Measurements from ENCODE around the gene DENND10. TPM values are rescaled to one million over a fixed set of nuclear protein-coding genes. Genes with fewer than 3 reads are reported as not detected.

Gene DENND10
- total RNA-seq (10 to 100 TPM; 19.3 to 27.9 (median 24.9) TPM), polyA plus RNA-seq (14.1 TPM)
- long read RNA-seq, donor 1, transcript FAM45A-201 (9 exons, 1,648 nt): major isoform, 17 of 47 reads
- long read RNA-seq, donor 1, partial matches to known transcripts: 4 of 47 reads
- long read RNA-seq, donor 1, other reads (novel, unspliced or antisense): 24 of 47 reads
- long read RNA-seq, donor 2, partial matches to known transcripts: 0 of 15 reads
- long read RNA-seq, donor 2, other reads (novel, unspliced or antisense): 9 of 15 reads
- long read RNA-seq, donor 3, transcript FAM45A-201 (9 exons, 1,648 nt): major isoform, 20 of 47 reads
- long read RNA-seq, donor 3, partial matches to known transcripts: 1 of 47 reads
- long read RNA-seq, donor 3, other reads (novel, unspliced or antisense): 26 of 47 reads
- long read RNA-seq, donor 4, transcript FAM45A-201 (9 exons, 1,648 nt): major isoform, 11 of 27 reads
- long read RNA-seq, donor 4, partial matches to known transcripts: 1 of 27 reads
- long read RNA-seq, donor 4, other reads (novel, unspliced or antisense): 12 of 27 reads

GRCh38 chr10:119103903-119104653 lies at the start of gene DENND10:
DENND10 (plus strand) TSS chr10:119104113; CDS start chr10:119104143, 30 bp downstream.
- DNase-seq: peak; percentile 79 to 92 (median 92)
- intact Hi-C loops (cut with DNase I): no loop called here

GRCh38 chr10:119055472-119055871 lies 48.4 kb upstream of the DENND10 start:
- intact Hi-C loops (cut with DNase I): no loop called here
- DNase-seq (no peak), ATAC-seq (no peak)
- WGBS: 81% methylated on average over 1 of the region's 1 CpG
- H3K4me3 ChIP-seq (ENCODE audit: low read length): no peak overlapping the region
- H3K27me3 ChIP-seq (ENCODE audit: control insufficient read depth, insufficient read depth): no peaks in the 10 kb centered on the region
- no peaks in the 10 kb centered on the region for H3K9me3 ChIP-seq (ENCODE audit: control insufficient read depth, low read length)
- H3K4me1 ChIP-seq (ENCODE audit: control insufficient read depth, insufficient read depth, low read length): no peaks in the 10 kb centered on the region
- no peak overlapping the region for H3K27ac ChIP-seq (ENCODE audit: low read length)

More at GRCh38 chr10:119103903-119104653, at the start of gene DENND10:
- peak; percentile 94 to 96 for ATAC-seq
- Histone ChIP-seq H3K27ac (ENCODE audit: low read length) (peak within 1 kb of the TSS; percentile 55), H3K9me3 (ENCODE audit: control insufficient read depth, low read length) (no peaks in the 10 kb centered on the region), H3K4me3 (ENCODE audit: low read length) (peak within 1 kb of the TSS; percentile 89), H3K4me1 (ENCODE audit: control insufficient read depth, insufficient read depth, low read length) (no peaks in the 10 kb centered on the region), H3K27me3 (ENCODE audit: control insufficient read depth, insufficient read depth) (no peaks in the 10 kb centered on the region)
- 1% methylated on average over 89 of the region's 91 CpGs for WGBS

- ATAC-seq (no peak), DNase-seq (no peak)
- Histone ChIP-seq H3K27ac (ENCODE audit: low read length) (no peak overlapping the region), H3K4me3 (ENCODE audit: low read length) (no peak overlapping the region), H3K9me3 (ENCODE audit: control insufficient read depth, low read length) (no peaks in the 10 kb centered on the region), H3K27me3 (ENCODE audit: control insufficient read depth, insufficient read depth) (no peaks in the 10 kb centered on the region), H3K4me1 (ENCODE audit: control insufficient read depth, insufficient read depth, low read length) (no peaks in the 10 kb centered on the region)
- 89% methylated on average over 11 of the region's 11 CpGs for WGBS
- intact Hi-C loops (cut with DNase I): no loop called here
These were observed 45.9 kb upstream of the DENND10 start for GRCh38 chr10:119058010-119058409.

- Histone ChIP-seq H3K27me3 (ENCODE audit: control insufficient read depth, insufficient read depth) (no peaks in the 10 kb centered on the region), H3K4me1 (ENCODE audit: control insufficient read depth, insufficient read depth, low read length) (no peaks in the 10 kb centered on the region), H3K27ac (ENCODE audit: low read length) (no peak overlapping the region), H3K4me3 (ENCODE audit: low read length) (no peak overlapping the region), H3K9me3 (ENCODE audit: control insufficient read depth, low read length) (no peaks in the 10 kb centered on the region)
- WGBS: 82% methylated on average over 4 of the region's 4 CpGs
- ATAC-seq: no peak
- intact Hi-C loops (cut with DNase I): no loop called here
- no peak for DNase-seq
These were observed 44.4 kb upstream of the DENND10 start for GRCh38 chr10:119059557-119059956.

GRCh38 chr10:119060107-119060506 lies 43.8 kb upstream of the DENND10 start:
- ATAC-seq: no peak
- no peak overlapping the region for H3K4me3 ChIP-seq (ENCODE audit: low read length)
- H3K9me3 ChIP-seq (ENCODE audit: control insufficient read depth, low read length): no peaks in the 10 kb centered on the region
- 91% methylated on average over 1 of the region's 1 CpG for WGBS
- H3K4me1 ChIP-seq (ENCODE audit: control insufficient read depth, insufficient read depth, low read length): no peaks in the 10 kb centered on the region
- intact Hi-C loops (cut with DNase I): no loop called here
- no peaks in the 10 kb centered on the region for H3K27me3 ChIP-seq (ENCODE audit: control insufficient read depth, insufficient read depth)
- no peak overlapping the region for H3K27ac ChIP-seq (ENCODE audit: low read length)
- DNase-seq: no peak

- H3K4me3 ChIP-seq (ENCODE audit: low read length): no peak overlapping the region
- no peak overlapping the region for H3K27ac ChIP-seq (ENCODE audit: low read length)
- WGBS: 68% methylated on average over 1 of the region's 1 CpG
- H3K4me1 ChIP-seq (ENCODE audit: control insufficient read depth, insufficient read depth, low read length): no peaks in the 10 kb centered on the region
- DNase-seq (no peak), ATAC-seq (no peak)
- H3K27me3 ChIP-seq (ENCODE audit: control insufficient read depth, insufficient read depth): no peaks in the 10 kb centered on the region
- no peaks in the 10 kb centered on the region for H3K9me3 ChIP-seq (ENCODE audit: control insufficient read depth, low read length)
- intact Hi-C loops (cut with DNase I): no loop called here
These were observed 42.6 kb upstream of the DENND10 start for GRCh38 chr10:119061352-119061751.

GRCh38 chr10:119061926-119062325 lies 42.0 kb upstream of the DENND10 start:
- DNase-seq: no peak
- Histone ChIP-seq H3K4me3 (ENCODE audit: low read length) (no peak overlapping the region), H3K4me1 (ENCODE audit: control insufficient read depth, insufficient read depth, low read length) (no peaks in the 10 kb centered on the region), H3K27ac (ENCODE audit: low read length) (no peak overlapping the region), H3K9me3 (ENCODE audit: control insufficient read depth, low read length) (no peaks in the 10 kb centered on the region), H3K27me3 (ENCODE audit: control insufficient read depth, insufficient read depth) (no peaks in the 10 kb centered on the region)
- 94% methylated on average over 2 of the region's 2 CpGs for WGBS
- no peak for ATAC-seq
- intact Hi-C loops (cut with DNase I): no loop called here

GRCh38 chr10:119070395-119071165 lies 33.3 kb upstream of the DENND10 start:
- 95% methylated on average over 9 of the region's 9 CpGs for WGBS
- intact Hi-C loops (cut with DNase I): no loop called here
- Histone ChIP-seq H3K4me3 (ENCODE audit: low read length) (no peak overlapping the region), H3K9me3 (ENCODE audit: control insufficient read depth, low read length) (no peaks in the 10 kb centered on the region), H3K4me1 (ENCODE audit: control insufficient read depth, insufficient read depth, low read length) (no peaks in the 10 kb centered on the region), H3K27ac (ENCODE audit: low read length) (no peak overlapping the region), H3K27me3 (ENCODE audit: control insufficient read depth, insufficient read depth) (no peaks in the 10 kb centered on the region)
- DNase-seq (no peak), ATAC-seq (no peak)

GRCh38 chr10:119073584-119073983 lies 30.3 kb upstream of the DENND10 start:
- no peaks in the 10 kb centered on the region for H3K4me1 ChIP-seq (ENCODE audit: control insufficient read depth, insufficient read depth, low read length)
- no peak for DNase-seq
- H3K27ac ChIP-seq (ENCODE audit: low read length): no peak overlapping the region
- no peaks in the 10 kb centered on the region for H3K9me3 ChIP-seq (ENCODE audit: control insufficient read depth, low read length)
- WGBS: 77% methylated on average over 6 of the region's 6 CpGs
- H3K4me3 ChIP-seq (ENCODE audit: low read length): no peak overlapping the region
- ATAC-seq: no peak
- intact Hi-C loops (cut with DNase I): no loop called here
- H3K27me3 ChIP-seq (ENCODE audit: control insufficient read depth, insufficient read depth): no peaks in the 10 kb centered on the region

GRCh38 chr10:119078422-119079179 lies 25.3 kb upstream of the DENND10 start:
- no peak overlapping the region for H3K27ac ChIP-seq (ENCODE audit: low read length)
- H3K27me3 ChIP-seq (ENCODE audit: control insufficient read depth, insufficient read depth): no peaks in the 10 kb centered on the region
- peak overlapping the region; percentile 79 for H3K4me3 ChIP-seq (ENCODE audit: low read length)
- intact Hi-C loops (cut with DNase I): loop anchor here in 1 of 4 donors (5.0 kb wide), 1 partner anchor 46 kb away; no protein-coding TSS in a partner anchor
- ATAC-seq: no peak
- WGBS: 40% methylated on average over 10 of the region's 10 CpGs
- H3K9me3 ChIP-seq (ENCODE audit: control insufficient read depth, low read length): no peaks in the 10 kb centered on the region
- H3K4me1 ChIP-seq (ENCODE audit: control insufficient read depth, insufficient read depth, low read length): no peaks in the 10 kb centered on the region
- DNase-seq: no peak

Measured in right cardiac atrium (tissue), 5 donors.